Measurements from ENCODE around the gene VMO1.

Gene VMO1

DNA sequence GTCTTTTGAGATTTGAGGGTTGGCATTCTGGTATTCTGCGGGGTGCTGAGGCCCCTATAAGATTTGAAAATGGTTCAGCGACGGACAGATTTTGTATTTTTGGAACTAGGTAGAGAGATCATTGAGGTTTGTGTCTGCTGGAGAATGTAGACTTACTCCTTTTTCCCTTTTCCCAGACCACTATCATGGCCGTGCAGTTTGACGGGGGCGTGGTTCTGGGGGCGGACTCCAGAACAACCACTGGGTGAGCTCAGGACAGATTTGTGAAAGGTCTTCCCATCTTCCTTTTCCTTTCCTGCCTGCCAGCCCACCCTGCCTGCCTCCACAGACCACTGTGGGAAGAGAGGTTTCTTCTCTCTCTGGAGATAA, 10.4 kb upstream of the VMO1 start:
- no peak for DNase-seq

DNA sequence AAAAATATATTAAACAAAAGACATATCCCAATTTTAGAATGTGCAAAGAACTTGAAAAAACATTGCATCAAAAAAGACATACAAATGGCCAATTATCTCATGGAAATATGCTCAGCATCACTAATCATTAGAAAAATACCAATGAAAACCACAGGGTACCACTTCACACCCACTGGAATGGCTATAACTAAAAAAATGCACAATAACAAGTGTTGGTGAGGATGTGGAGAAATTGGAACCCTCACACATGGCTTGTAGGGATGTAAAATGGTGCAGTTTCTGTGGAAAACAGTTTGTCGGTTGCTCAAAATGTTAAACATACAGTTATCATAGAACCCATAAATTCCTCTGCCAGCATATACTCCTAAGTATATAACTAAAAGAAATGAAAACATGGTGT, 9.0 kb upstream of the VMO1 start:
- DNase-seq: no peak

DNA sequence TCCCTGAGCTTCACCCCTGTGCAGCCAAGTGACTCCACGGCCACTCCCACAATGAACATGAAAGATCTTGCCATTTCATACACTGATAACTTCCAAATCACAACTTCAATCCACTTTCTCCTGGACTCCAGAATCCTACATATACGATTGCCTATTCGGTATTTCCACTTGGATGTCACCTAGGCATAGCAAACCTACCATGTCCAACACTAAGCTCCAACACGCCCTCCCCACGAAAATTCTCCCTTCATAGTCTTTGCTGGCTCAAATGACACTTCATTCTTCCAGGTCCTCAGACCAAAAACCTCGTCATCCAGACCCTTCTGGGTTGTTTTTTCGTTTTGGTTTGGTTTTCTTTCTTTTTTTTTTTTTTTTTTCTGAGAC, 4.5 kb upstream of the VMO1 start:
- DNase-seq: no peak

DNA sequence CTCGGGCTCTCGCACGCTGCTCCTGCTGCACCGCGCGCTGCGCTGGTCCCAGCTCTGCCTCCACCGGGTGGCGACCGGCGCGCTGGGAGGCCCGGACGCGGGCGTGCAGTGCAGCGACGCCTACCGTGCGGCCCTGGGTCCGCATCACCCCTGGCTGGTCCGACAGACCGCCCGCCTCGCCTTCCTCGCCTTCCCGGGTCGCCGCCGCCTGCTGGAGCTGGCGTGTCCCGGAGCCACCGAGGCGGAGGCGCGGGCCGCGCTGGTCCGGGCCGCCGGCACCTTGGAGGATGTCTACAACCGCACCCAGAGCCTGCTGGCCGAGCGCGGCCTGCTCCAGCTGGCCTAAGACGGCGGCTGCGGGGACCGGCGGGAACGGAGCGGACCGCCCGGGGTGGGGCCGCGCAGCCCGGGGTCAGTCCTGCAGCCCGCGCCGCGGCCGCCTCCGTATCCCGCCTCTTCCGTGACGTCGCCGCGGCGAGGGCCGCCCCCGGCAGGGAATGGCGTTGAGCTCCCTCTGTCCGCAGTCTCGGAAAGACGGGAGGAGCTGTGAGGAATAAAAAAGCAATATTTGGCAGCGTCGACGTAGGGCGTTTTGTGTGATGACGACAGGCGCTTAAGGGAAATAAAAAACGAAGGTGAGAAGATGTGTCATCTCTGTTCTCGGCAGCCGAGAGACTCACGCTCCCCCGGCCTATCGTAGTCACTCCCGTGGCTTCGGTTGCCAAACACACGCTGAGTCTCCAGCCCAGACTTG, 4.0 kb upstream of the VMO1 start:
- DNase-seq: peak; percentile 83

DNA sequence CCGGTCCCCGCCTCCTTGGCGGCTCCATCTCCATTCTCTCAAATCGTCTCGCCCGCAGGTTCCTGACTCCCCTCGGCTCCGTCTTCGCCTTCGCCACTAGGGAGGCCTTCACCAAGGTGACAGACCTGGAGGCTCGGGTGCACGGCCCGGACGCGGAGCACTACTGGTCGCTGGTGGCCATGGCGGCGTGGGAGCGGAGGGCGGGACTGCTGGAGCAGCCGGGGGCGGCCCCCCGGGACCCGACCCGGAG, 3.5 kb upstream of the VMO1 start:
- DNase-seq: no peak

DNA sequence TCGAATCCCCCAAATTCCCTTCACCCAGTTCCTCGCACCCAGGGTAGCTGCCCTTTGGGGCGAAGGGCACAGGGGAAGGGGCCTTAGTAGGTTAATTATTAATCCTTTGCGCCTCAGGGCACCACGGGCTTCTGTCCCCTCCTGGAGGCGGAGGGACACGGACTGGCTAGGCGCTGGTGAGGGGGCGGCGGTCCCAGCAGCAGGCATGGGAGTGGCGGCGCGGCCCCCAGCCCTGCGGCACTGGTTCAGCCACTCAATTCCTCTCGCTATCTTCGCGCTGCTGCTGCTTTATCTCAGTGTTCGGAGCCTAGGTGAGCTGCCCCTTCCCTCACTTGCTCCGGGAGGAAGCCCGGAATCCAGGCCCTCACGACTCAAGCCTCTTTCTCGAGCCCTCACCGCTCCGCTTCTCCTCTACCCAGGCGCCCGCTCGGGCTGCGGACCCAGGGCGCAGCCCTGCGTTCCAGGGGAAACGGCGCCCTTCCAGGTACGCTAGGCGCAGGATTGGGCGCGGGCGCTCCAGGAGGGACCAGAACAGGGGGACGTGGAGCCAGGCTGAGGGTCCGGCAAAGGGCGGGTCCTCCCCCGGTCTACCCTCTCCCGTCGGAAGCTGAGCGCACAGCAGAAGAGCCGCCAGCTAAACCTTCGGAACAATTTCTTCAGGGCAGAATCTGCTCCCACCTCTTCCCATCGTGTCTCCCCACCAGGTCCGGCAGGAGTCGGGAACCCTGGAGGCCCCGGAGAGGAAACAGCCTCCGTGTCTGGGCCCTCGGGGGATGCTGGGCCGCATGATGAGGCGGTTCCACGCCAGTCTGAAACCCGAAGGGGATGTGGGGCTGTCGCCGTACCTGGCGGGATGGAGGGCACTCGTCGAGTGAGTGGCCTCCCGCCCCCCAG, 2.9 kb upstream of the VMO1 start, which contains the start of gene GLTPD2:
TSS of gene GLTPD2 (plus strand) at position 158 of the 894 bp plus-strand sequence. CDS start at position 206, 48 bp downstream.
- DNase-seq: no peak

DNA sequence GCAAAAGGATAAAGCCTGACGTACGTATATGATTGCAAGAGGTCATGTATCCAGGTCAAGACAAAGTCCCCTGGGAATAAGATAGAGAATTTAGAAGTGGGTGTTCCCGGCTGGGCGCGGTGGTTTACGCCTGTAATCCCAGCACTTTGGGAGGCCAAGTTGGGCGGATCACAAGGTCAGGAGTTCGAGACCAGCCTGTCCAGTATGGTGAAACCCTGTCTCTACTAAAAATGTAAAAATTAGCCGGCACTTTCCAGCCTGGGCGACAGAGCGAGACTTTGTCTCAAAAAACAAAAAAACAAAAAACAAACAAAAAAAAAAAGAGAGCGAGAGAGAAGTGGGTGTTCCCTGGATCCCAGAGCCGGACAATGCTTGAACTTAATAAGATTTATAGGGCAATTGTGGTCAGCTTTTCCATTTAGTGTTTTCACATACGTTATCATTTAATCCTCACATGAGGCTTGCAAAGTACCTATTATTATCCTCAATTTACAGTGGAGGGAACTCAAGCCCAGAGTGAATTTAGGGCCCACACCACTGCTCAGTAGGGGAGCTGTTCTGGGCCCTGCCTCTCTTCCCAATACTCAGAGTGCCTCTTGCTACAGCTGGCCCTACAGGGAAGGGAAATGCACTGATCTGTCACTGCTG, 2.1 kb upstream of the VMO1 start:
- DNase-seq: no peak

DNA sequence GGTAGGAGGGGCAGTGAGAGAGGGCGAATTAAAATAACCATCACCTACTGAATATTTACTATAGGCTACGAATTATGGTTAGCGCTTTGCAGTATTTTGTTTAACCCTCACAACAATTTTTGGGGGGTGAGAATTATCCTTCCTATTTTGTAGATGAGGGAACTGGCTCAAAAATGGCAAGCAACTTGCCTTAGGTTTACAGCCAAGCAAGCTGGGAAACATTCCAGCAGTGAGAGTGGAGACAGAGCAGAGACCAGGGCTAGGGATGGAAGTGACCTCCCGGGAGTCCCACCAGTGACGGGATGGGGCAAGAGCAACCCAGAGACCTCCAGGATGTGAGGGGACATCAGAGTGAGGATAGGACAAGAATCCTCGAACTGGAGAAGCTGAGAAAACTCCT, 352 bp upstream of the VMO1 start:
- DNase-seq: no peak

DNA sequence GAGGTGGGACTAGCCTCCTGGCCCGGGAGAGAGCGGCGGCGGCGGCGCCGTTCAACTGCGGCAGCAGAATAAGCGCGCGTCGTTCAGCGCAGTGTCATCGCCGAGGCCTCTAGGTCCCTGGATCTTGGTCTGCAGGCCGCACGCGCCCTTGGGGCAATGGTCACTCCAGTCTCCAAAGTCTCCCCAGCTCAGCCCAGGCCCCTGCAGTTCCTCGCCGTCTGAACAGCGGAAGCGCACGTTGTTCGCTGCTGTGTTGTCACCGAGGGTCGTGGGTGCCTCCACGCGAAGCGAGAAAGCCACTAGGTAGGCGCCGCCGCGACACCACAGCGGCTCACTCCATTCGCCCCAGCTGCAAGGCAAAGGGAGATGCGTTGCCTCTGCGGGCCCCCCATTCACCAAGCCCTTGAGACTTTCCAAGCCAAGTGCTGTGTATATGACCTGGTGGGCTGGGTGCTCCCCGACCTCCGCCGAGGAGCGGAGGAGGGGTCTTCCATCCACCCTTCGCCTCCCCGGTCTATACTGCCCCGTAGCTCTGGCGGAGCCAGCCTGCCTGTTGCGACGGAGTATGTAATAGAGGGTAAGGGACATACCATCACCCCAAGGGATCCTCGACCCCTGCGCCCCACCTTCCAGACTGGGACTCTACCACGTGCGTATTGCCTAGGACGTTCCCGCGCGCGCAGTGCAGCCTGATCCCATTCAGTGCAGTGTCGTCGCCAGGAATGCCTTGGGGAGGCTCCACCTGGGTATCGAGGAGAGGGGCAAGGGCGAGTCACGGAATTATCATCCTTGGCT, 656 bp downstream of the VMO1 start:
- peak; percentile 32 for DNase-seq

DNA sequence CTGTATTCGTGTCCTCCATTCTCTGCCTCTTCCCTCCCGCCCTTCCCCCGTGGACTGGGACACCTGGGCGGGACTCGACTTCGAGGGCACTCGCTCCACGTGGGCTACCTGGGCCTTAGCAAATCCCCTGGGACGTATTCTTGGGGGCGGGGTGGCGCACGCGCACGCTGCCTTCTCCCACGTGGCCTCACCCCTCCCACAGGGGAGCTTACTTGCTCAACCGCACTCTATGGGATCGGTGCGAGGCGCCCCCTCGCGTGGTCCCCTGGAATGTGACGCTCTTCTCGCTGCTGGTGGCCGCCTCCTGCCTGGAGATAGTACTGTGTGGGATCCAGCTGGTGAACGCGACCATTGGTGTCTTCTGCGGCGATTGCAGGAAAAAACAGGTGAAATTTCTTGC, 3.5 kb downstream of the VMO1 start:
- no peak for DNase-seq

DNA sequence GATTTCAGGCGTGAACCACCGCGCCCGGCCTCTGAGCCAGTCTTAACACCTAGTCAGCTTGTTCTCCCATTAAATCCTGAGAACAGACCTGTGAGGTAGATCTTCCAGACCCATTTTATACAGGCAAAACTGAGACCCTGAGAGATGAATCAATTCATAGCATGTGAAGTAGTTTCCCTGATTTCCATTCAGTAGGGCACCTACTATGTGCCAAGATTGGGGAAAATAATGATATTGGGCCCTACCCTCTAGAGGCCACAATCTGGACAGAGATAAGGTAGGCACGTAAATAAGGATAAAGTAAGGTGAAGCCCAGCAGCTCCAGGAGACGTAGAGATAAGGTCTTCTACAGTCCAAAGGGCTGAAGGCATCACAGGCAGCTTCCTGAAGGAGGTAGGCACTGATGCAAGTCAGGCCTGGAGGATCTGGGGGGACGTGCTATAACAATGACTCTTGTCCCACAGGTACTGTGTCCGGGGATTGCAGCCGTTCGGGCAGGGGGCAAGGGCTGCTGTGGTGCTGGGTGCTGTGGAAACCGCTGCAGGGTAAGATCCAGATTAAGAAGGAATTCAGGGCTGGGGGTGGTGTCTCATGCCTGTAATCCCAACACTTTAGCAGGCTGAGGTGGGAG, 5.7 kb downstream of the VMO1 start:
- DNase-seq: no peak

DNA sequence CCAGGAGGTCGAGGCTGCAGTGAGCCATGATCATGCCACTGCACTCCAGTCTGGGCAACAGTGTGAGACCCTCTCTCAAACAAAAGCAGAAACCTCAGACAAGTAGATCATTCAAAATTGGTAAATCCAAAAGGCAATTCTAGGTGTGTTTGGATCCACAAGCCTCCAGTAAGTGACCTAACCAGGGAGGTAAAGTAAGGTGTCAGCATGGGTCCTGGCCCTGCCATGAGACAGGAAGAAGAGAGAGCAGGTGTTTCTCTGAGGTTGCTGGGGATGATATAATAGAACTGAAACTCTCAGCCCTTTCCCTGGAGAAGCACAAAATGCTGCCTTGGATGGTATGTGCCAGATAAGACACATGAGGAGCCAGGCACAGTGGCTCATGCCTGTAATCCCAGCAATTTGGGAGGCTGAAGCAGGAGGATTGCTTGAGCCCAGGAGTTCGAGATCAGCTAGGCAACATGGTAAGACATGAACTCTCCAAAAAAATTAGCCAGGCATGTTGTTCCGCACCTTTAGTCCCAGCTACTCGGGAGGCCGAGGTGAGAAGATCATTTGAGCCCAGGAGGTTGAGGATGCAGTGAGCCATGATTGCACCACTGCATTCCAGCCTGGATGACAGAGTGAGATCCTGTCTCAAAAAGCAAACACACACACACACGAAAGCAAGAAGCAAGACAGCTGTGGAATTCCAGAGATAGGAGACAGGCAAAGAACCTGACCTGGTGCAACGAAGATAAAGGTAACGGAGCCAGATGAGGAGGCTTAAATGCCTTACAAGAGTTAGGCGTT, 8.0 kb downstream of the VMO1 start:
- DNase-seq: no peak

DNA sequence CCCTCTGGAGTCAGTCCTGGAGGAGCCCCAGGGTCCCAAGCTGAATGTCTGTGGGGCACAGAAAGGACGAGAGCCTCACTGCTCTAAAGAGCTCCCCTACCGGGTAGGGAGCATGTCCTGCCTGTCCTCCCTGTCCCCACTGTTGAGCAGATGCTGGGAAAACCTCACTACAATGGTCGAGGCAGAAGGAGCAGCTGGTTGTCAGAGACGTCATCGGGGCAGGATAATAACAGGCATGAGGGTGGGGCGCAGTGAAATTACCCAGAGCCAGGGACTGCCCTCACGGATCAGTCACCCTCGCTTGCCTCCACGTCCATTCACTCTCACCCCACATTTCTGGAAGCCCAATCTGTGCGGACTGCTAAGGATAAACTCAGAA, 13.9 kb downstream of the VMO1 start:
- DNase-seq: no peak

DNA sequence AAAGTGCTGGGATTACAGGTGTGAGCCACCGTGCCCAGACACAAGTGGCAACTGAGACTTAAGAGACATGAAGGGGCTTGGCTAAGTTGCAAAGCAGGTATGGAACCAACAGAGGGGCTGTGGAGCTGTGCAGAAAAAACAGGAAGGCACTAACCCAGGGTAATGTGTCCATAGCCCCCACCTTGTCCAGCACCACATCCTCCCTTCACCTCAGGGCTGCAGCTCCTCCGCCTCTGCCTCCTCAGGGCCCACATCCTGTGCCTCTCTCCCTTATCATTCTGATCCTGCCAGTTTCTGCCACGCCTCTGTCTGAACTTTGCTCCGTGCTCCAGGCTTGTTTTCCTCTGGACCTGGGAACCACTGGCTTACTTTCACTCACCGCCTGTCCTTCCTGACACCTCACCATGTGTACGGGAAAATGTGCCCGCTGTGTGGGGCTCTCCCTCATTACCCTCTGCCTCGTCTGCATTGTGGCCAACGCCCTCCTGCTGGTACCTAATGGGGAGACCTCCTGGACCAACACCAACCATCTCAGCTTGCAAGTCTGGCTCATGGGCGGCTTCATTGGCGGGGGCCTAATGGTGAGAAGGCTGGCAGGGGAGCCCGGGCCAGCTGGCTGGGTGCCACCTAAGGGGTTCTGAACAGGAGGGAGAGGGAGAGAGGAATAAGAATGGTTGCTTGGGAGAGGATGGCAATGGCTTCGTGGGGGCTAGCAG, 14.5 kb downstream of the VMO1 start, which contains the start of gene TM4SF5:
TSS of gene TM4SF5 (plus strand) at position 368 of the 716 bp plus-strand sequence. CDS start at position 405, 37 bp downstream.
- DNase-seq: no peak

DNA sequence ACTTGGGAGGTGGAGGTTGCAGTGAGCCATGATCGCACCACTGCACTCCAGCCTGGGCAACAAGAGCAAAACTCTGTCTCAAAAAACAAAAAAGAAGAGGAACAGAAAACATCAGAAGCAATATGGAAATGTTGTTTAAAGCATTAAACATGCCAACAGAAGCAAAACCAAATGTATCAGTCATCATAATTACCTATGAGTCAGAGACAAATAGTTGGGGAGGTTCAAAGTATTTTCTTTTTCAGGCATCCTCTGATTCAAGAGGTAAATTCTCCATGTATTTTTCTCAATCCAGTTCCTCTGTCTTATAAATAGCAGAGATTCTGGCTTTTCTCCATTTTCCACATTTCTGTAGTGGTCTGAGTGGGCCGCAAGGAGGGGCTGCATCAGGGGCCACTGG, 16.5 kb downstream of the VMO1 start:
- DNase-seq: no peak

DNA sequence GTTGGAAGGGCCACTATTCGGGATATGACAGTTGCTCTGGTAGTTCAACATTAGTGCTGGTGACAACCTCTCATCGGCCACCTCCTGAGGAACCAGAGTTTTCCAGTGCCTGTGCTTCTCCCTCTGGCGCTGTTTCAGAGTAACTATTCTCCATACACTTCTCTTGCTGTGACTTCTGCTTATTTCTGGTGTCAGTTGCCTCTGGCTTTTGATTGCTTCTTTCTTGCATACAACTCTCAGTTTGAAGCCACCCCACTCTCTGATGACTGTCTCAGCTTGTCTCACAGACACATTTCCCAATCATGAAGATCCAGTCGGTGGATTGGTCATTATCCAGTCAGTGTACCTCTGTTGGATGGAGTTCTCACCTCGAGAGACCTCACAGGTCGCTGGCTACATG, 17.9 kb downstream of the VMO1 start:
- DNase-seq: no peak

DNA sequence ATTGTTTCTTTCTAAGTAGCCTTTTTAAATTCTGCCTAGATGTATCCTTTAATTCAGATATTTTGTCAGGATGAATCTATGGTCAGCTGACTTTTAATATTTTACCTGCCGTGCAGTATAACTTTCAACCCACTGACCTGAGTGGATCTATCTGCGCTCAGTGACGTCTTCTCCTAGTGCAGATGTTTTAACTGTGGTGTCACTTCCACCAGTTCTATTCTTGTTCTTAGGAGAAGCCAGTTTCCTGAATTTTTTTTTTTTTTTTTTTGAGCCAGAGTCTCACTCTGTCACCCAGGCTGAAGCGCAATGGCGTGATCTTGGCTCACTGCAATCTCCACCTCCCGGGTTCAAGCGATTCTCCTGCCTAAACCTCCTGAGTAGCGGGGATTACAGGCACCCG, 19.4 kb downstream of the VMO1 start:
- DNase-seq: no peak

DNA sequence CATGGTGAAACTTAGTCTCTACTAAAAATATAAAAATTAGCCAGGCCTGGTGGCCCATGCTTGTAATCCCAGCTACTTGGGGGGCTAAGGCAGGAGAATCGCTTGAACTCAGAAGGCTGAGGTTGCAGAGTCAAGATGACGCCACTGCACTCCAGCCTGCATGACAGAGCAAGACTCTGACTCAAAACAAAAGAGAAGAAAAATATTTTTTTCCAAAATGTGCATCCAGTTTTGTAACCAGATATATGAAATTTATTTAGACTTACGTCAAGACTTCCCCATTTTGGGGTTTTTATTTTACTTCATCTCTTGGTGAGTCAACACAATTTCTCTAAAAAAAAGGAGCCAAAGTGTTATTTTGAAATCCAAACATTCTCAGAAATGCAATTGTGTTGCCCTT, 20.0 kb downstream of the VMO1 start:
- DNase-seq: no peak

DNA sequence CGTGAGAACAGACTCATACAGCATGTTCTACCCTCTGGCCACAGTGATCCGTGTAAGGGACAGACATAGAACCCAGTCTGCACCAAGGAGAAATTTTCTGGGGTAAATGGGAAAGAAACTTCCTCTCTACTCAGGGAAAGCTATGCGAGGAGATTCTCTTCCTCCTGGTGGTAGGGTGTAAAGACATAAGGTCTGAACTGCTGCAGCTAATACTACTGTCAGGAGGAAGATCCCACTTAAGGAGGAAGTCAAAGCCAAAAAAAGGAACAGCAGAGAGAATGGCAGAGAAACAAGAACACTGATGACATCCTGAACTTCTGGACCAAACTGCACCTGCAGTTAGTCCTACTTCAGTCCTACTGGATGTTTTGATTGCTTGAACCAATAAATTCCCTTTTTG, 21.6 kb downstream of the VMO1 start:
- DNase-seq: no peak

DNA sequence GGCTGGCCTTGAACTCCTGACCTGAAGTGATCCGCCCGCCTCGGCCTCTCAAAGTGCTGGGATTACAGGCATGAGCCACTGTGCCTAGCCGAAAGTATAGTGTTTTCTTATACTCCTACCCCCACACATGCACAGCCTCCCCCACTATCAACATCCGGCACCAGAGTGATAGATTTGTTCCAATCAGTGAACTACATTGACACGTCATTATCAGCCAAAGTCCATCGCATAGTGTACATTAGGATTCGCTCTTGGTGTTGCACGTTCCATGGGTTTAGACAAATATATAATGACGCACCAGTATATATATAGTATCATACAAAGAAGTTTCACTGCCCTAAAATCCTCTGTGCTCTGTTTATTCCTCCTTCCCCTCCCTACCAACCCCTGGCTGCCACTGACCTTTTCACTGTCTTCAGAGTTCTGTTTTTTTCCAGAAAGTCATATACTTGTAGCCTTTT, 26.4 kb downstream of the VMO1 start:
- no peak for DNase-seq

DNA sequence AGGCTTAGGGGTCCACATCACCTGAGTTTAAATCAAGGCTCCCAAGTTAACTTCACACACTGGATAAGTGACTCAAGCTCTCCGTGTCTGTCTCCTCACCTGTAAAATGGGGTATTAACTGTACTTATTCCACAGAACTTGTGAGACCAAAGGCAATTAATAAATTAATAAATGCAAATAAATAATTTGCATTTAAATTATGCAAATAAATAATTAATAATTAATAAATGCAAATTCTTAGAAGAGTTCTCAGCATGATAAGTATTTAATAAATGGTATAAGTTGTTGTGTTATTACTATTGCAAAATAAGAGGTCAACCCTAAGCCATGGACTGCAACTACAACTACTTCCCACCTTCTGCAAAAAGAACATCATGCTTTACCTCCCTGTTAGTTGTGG, 32.8 kb downstream of the VMO1 start:
- DNase-seq: no peak
